UCSD-AML1 (cell line): ENCODE measurements around the gene TSC22D4.
A peak's percentile ranks its signal among the peaks of the same experiment; 100 is the strongest.
"Not testable (repeated sequence)": the region's sequence is repeated elsewhere in the genome, so short reads cannot be mapped to it uniquely, and the experiment has no call there.

Source experiments
- DNase-seq: peaks from one replicate; lab custom pipeline; 2025; ENCODE audit not compliant: unreplicated experiment; lab: John Stamatoyannopoulos, UW

TSC22D4 gene

DNA sequence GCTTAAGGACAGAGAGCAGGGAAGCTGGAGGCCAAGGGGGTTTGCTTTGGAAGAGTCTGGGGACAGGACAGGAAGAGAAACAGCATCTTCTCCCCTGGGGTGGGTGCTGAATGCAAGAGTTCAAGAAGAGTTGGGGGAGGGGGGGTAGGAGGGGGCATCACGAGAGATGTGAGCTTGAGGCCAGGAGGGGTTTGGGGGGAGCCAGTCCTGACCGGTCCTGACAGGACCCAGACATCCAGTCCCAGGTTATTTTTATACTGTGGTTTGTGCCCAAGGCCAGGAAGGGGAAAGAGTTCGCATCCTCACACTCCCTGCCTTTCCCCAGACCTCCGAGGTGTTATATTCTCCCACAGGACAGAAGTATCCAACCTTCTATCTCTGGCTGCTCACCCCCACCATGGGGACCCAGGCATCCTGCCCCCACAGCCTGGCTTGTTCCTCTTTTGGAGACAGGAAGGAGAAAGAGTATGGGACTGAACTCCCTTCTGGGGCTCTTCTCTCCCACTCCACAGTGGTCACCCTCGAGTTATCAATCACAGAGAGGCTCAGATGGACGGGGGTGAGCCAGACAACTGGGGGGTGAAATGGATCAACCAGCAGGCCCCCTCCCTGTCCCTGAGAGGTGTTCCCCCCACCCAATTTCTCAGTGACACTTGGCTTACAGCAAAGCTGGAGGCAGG lies 2.8 kb downstream of the TSC22D4 start:
- DNase-seq: peak; percentile 15

- DNase-seq: no peak
These were observed 3.5 kb downstream of the TSC22D4 start for GRCh38 chr7:100475549-100475948.

DNA sequence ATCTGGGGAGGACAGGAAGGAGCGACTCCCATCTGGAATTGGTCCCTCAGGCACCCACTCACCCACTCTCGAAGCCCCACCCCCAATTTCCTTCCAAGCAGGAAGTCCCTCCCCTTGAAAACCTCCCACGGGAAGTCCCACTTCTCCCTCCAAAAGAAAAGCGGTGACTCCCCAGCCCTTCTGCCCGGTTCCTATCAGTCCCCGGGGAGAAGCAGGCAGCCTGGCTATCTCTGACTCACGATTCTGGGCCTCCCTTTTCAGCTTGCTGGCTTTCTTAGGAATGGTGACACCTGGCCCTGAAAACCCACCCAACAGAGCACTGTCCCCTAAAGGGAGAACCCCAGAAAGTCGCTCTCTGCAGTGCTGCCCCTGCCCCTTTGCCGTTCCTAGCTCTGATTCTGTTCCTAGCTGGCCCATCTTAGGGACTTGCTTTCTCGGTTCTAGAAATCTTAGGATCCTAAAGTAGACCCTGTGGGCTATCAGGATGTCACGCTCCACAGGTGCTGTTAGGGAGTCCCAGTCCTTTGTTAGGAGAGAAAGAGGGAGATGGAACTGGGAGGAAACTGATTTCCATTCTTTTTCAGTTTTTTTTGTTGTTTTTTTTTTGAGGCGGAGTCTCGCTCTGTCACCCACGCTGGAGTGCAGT lies 6.0 kb downstream of the TSC22D4 start:
- peak; percentile 29 for DNase-seq

- no peak for DNase-seq
These were observed 6.7 kb downstream of the TSC22D4 start for GRCh38 chr7:100472121-100472851.

DNA sequence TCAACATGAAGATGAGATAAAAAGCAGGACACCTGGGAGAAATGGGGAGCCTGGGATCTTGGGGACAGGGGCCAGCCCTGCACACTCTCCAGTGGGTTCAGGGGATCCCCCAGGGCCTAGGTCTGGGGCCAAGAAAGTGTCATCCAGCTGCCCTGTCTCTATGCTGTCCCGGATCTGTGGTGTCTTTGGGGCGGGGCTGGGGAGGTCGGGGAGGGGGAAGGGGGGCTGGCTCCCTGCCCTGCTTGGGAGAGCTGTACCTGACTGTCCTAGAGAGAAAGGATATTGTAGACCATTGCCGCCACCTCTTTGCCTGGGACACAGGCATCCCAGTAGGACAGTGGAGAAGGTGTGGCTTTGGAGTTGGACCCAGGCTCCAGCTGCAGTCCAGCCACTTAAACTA lies 8.0 kb downstream of the TSC22D4 start:
- no peak for DNase-seq

DNA sequence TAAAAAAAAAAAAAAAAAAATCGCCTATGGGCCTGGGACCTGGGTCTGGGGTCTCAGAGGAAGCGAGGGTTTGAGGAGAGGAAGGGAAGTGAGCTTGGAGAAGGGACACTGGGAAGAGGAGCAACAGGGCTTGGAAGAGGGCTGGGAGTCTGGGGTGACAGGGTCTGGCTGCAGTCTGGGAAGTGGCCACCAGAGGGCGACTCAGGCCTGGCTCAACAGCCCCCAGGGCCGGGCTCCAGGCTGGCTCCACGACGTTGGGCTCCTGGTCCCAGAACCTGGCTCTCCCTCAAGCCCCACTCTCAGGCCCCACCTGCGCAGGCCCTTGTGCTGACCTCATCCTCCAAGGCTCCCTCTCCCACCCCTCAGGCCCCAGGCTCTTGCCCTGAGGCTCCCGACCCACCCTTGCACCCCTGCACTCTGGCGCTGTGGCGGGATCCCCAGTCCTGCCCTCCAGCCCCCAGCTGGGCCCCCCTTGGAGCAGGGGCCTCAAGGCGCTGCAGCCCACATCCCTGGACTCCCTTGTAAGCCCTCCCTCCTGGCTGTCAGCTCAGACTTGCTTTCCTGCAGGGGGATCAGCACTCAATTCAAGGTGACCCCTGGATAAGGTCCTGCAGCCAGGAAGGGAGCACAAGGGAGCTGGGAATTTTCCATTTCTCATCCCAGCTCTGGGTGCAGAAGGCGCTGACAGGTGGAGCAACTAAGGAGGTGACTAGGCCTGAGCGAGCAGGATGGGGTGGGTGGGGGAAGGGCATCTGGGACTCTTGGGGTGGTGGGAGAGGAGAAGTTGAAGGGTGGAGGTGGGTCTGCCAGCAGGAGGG lies 9.6 kb downstream of the TSC22D4 start:
- peak; percentile 64 for DNase-seq

GRCh38 chr7:100467638-100468373 lies 11.2 kb downstream of the TSC22D4 start:
- no peak for DNase-seq

DNA sequence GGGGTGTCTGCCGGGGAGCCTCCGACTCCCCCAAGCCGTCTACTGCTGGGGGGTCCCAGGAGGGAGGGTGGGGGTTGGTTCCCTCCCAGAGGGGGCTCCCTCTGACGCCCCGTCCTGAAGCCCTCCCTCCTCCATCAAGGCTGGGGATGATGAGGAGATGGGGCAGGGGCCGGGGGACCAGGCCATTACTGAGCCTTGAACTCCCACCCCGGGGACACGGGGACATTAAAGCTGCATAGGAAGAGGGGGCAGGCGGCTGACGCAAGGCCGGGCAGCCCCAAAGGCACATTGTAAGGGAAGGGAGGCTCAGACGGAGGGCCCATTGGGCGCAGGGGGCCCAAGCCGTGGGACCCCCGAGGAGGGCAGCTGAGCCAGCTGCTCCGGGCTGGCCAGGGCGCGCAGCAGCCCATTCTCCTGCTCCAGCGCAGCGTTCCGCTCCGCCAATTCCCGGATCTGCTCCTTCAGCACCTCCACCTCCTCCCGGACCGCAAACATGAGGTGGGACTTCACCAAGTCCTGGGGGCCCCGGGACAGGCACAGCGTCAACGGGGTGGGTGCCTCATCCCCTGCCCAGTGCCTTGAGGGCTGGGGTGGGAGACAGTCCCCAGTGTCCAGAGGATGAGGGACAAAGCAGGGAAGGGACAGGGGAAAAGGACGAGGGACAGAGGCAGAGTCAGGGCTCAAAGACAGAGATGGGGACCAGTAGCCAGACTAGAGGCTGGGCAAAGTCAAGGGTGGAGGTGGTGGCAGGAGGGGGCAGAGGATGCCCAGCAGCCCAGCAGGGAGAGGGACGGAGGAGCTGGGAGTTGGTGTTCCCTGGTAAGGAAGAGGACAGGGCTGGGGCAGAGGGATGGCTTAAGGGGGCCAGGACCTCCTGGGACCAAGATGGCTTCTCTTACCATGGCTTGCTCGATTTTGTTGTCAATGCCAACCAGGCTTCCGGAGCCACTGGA lies 12.1 kb downstream of the TSC22D4 start:
- no peak for DNase-seq

GRCh38 chr7:100465702-100466311 lies 13.2 kb downstream of the TSC22D4 start:
- peak; percentile 10 for DNase-seq

DNA sequence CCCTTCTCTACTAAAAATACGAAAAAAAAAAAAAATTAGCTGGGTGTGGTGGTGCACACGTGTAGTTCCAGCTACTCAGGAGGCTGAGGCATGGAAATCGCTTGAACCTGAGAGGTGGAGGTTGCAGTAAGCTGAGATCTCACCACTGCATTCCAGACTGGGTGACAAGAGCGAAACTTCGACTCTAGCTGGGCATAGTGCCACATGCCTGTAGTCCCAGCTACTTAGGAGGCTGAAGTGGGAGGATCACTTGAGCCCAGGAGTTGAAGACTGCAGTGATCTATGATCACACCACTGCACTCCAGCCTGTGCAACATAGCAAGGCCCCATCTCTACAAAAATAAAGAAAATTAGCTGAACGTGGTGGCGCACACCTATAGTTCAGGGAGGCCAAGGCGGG lies 13.7 kb downstream of the TSC22D4 start:
- no peak for DNase-seq

- DNase-seq: no peak
These were observed 14.2 kb downstream of the TSC22D4 start for GRCh38 chr7:100464791-100465190.

DNA sequence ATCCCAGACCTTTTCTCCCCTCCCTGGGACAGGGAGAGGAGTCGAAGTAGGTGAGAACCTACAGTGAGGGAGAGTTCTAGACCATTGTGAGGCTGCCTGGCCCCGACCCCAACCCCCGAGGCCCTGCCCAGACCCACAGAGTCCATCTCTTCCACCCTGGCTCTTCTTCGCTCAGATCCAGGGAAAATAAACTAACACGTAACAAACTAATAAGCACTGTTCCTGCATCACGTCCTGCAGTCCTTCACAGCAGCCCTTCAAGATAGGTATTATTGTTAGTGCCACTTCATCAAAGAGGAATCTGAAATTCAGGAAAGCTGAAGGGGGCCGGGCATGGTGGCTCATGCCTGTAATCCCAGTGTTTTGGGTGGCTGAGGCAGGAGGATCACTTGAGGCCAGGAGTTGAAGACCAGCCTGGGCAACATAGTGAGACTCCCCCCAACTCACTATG lies 14.8 kb downstream of the TSC22D4 start, which contains the start of gene SPACDR:
SPACDR (minus strand) TSS at position 51 of the 451 bp plus-strand sequence. CDS start 235 bp downstream, outside the sequence.
- DNase-seq: no peak

- no peak for DNase-seq
These were observed 22.0 kb downstream of the TSC22D4 start for GRCh38 chr7:100457033-100457432.

DNA sequence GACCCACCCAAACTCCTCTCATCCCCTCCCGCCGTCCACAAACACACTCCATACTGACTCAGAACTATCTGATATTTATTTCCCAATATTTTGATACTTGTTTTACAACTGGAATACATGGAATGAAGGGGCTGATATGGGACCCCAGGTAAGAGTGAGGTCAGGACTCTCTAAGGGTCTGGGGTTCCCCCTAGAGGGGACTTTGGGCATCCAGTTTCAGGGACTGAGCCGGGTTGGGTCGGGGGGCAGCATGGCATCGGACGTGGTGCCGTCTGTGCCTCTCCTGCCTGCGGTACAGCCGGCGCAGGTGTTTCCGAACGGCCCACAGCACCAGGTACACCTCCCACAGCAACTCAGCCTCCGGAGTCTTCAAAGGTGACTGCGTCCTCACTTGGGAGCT lies 22.5 kb downstream of the TSC22D4 start:
- DNase-seq: no peak

DNA sequence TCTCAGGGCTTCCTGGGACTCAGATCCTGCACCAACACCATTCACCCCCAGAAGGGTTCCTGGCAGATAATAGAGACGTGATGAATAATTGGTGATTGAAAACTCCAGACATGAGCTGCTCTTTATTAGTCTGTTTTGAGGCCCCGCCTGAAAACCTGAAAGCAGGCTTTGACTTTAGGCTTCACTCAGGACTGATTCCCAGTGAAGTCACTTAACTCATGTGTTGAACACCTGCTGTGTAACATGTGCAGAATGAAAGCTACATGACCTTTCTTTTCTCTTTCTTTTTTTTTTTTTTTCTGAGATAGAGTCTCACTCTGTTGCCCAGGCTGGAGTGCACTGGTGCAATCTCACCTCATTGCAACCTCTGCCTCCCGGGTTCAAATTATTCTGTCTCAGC lies 23.8 kb downstream of the TSC22D4 start:
- DNase-seq: no peak

DNA sequence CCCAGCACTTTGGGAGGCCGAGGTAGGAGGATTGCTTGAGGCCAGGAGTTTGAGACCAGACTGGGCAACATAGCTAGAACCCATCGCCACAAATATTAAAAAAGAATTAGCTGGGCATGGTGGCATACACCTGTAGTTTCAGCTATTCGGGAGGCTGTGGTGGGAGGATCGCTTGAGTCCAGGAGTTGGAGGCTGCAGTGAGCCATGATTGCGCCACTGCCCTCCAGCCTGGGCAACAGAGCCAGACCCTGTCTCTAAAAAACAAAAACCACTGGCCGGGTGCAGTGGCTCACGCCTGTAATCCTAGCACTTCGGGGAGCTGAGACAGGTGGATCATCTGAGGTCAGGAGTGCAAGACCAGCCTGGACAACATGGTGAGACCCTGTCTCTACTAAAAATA lies 25.2 kb downstream of the TSC22D4 start:
- DNase-seq: not testable (repeated sequence)

DNA sequence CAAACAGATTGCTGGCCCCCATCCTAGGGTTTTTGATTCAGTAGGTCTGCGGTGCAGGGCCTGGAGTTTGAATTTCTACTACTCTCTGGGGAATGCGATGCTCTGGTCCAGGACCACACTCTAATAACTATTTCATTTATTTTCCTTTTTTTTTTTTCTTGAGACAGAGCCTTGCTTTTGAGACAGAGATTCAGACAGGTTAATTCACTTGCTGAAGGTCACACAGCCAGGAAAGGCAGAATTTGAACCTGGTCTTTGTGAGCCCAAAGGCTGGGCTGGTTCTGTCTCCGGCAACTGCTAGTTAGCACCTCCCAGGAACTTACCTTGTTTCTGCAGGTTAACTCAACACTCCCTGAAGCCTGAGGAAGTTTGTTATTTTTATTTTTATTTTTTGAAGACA lies 26.5 kb downstream of the TSC22D4 start:
- no peak for DNase-seq

GRCh38 chr7:100449190-100449795 lies 29.7 kb downstream of the TSC22D4 start:
- no peak for DNase-seq
